GM12878 (cell line): ENCODE results near the gene GDAP2. TPM values are rescaled to one million over a fixed set of nuclear protein-coding genes. Genes with fewer than 3 reads are reported as not detected.

Experiments used
- ATAC-seq: fragments of 200-7000 bp; cut with Tn5 transposase; 3 replicates; pipeline ENCODE4 v1.9.1; 2020; ENCODE audit warnings: mild to moderate bottlenecking, moderate library complexity
- BruUV-seq: library from RNA; stranded (reverse); fragments of 400-500 nt; replicated peaks from 2 replicates; lab custom pipeline; 2021; lab: Mats Ljungman, UMichigan
- CTCF ChIA-PET: fragments of 300-600 bp; sonication (Branson Sonifier 250); formaldehyde crosslinking; extraction: SDS; loops from one replicate; lab custom pipeline; 2021; ENCODE audit warnings: inconsistent platforms; lab: Yijun Ruan, JAX
- POLR2A ChIA-PET: fragments of 350-600 bp; formaldehyde crosslinking; extraction: SDS; loops from one replicate; lab custom pipeline; 2021; ENCODE audit warnings: inconsistent platforms; lab: Charles Lee
- RAD21 ChIA-PET: fragments of 300-600 bp; sonication (Branson Sonifier 250); formaldehyde crosslinking; loops from one replicate; lab custom pipeline; 2023; ENCODE audit warnings: antibody characterized with exemption; ENCODE audit not compliant: unreplicated experiment; lab: Charles Lee
- SMC1A ChIA-PET: fragments of 300-600 bp; sonication (Branson Sonifier 250); formaldehyde crosslinking; loops from one replicate; lab custom pipeline; 2023; ENCODE audit not compliant: unreplicated experiment, uncharacterized antibody; lab: Charles Lee
- DNase-seq: peaks from one replicate; pipeline ENCODE4 v3.0.0-alpha.2; 2011; ENCODE audit warnings: low read depth, low spot score
- FAIRE-seq: peaks from 3 replicates; lab custom pipeline; 2011; peaks lifted over from hg19 to GRCh38; lab: Jason Lieb, UNC
- H2AFZ ChIP-seq: 2 replicates; pipeline ENCODE4 v1.6.0; 2011; ENCODE audit warnings: low read depth, low read length, control low read depth; ENCODE audit not compliant: control insufficient read depth
- H3K27ac ChIP-seq: 2 replicates; pipeline ENCODE4 v1.5.1; 2011; ENCODE audit warnings: control low read depth; ENCODE audit not compliant: control insufficient read depth, insufficient read depth
- H3K27me3 ChIP-seq, 2 experiments: replicated peaks in 1 of 2; 2 replicates each; pipeline versions ENCODE4 v1.6.0 to v1.6.1; 2011; ENCODE audit warnings: low read length in 1 of 2; ENCODE audit not compliant: control insufficient read depth in 2 of 2, insufficient read depth in 2 of 2
- H3K36me3 ChIP-seq, 2 experiments: 2 replicates each; pipeline ENCODE4 v1.5.1; 2011; ENCODE audit warnings: low read length in 1 of 2; ENCODE audit not compliant: control insufficient read depth in 2 of 2, insufficient read depth in 2 of 2
- H3K4me1 ChIP-seq: 2 replicates; pipeline ENCODE4 v1.6.1; 2011; ENCODE audit warnings: mild to moderate bottlenecking, low read length, moderate library complexity, mixed read lengths; ENCODE audit not compliant: control insufficient read depth, insufficient read depth
- H3K4me2 ChIP-seq: 2 replicates; pipeline ENCODE4 v1.6.0; 2011; ENCODE audit warnings: control low read depth; ENCODE audit not compliant: control insufficient read depth, insufficient read depth
- H3K4me3 ChIP-seq: fragments of 200-600 bp; sonication (generic); 2 replicates; pipeline ENCODE4 v1.5.1; 2016
- H3K79me2 ChIP-seq: 2 replicates; pipeline ENCODE4 v1.6.0; 2011; ENCODE audit warnings: low read length; ENCODE audit not compliant: control insufficient read depth, insufficient read depth
- H3K9ac ChIP-seq: 2 replicates; pipeline ENCODE4 v1.8.0; 2011; ENCODE audit warnings: low read length, control low read depth, mixed read lengths; ENCODE audit not compliant: control insufficient read depth, insufficient read depth
- H3K9me3 ChIP-seq: replicated peaks from 3 replicates; pipeline ENCODE4 v1.5.1; 2011; ENCODE audit warnings: mild to moderate bottlenecking, low read length; ENCODE audit not compliant: control insufficient read depth, insufficient read depth
- H4K20me1 ChIP-seq: 2 replicates; pipeline ENCODE4 v1.6.0; 2011; ENCODE audit not compliant: control insufficient read depth, insufficient read depth
- NRF1 ChIP-seq: conservative IDR thresholded peaks from 2 replicates; pipeline ENCODE4 v1.6.1; 2011; ENCODE audit warnings: mild to moderate bottlenecking, low read depth, low read length, improper control_type of control experiment
- SIX5 ChIP-seq: IDR thresholded peaks from 2 replicates; pipeline ENCODE4 v1.6.1; 2011; ENCODE audit warnings: mild to moderate bottlenecking, low read depth, low read length, moderate library complexity; ENCODE audit not compliant: severe bottlenecking
- ZBTB40 ChIP-seq: fragments of 450-650 bp; IDR thresholded peaks from 2 replicates; pipeline ENCODE4 v1.6.1; 2016; ENCODE audit warnings: mild to moderate bottlenecking, moderate library complexity, borderline replicate concordance
- WGBS: methylation state at CpG from one replicate; pipeline ENCODE4 v1.1.6; 2016; ENCODE audit warnings: low lambda C conversion rate; ENCODE audit not compliant: insufficient replicate concordance, insufficient coverage; ENCODE audit errors: missing lambda C conversion rate; 5-methylcytosine and 5-hydroxymethylcytosine counted together
- in situ Hi-C: fragments of 300-500 bp; cut with MboI; formaldehyde crosslinking; loops from 9 replicates; pipeline ENCODE4 v1.14.3; 2018; ENCODE audit warnings: mixed read lengths
- intact Hi-C: fragments of 100-400 bp; cut with micrococcal nuclease; formaldehyde crosslinking; loops from one replicate; pipeline ENCODE4 v1.14.2; 2022; ENCODE audit not compliant: unreplicated experiment
- polyA plus RNA-seq, 11 experiments: library from polyadenylated mRNA; depleted of rRNA in 4 of 11; unstranded in 6 of 11; stranded (reverse) in 5 of 11; fragments of >200 nt; fragmentation: Nextera tagmentation in 4 of 11; fragmentation: Illumina TruSeq in 1 of 11; extraction: Ambion mirVana in 4 of 11; extraction: Trizol in 1 of 11; gene quantifications; 1 replicate in 1 of 11; 2 replicates in 10 of 11; pipeline versions ENCODE4 v1.2.1 to v1.2.3, GENCODE V29; 2011 to 2016; ENCODE audit warnings: inconsistent platforms in 2 of 11, missing spikeins in 2 of 11, low read depth in 1 of 11
- total RNA-seq, 4 experiments: library from RNA; depleted of rRNA in 3 of 4; stranded (reverse); fragments of >200 nt in 3 of 4; fragmentation: Illumina TruSeq in 1 of 4; extraction: Trizol in 1 of 4; gene quantifications; 2 replicates each; pipeline versions ENCODE4 v1.2.1 to v1.2.3, GENCODE V29; 2013 to 2021

The GDAP2 gene
- total and polyA plus RNA-seq, 10 of the 15 experiments (the other 5 are each of a cell fraction or from before 2014, with no cell fraction given): 2.6 to 19.2 (median 11.4) TPM

- no peak for ATAC-seq
- H3K36me3 ChIP-seq: no peaks in the 10 kb centered on the region; a peak in 1 of 4 replicates
- POLR2A ChIA-PET: no interaction called here
- in situ Hi-C loops (no loop called here), intact Hi-C loops (no loop called here)
- no peak overlapping the region for H3K4me2 ChIP-seq
- no peak for DNase-seq
- H3K9me3 ChIP-seq: no peaks in the 10 kb centered on the region; the same call in 1 of the 3 replicates
- CTCF ChIA-PET: no interaction called here
- H3K27me3 ChIP-seq: no peaks in the 10 kb centered on the region
- SMC1A ChIA-PET: no interaction called here
- no peaks in the 10 kb centered on the region for H4K20me1 ChIP-seq
- RAD21 ChIA-PET: no interaction called here
- no peaks in the 10 kb centered on the region for H3K4me1 ChIP-seq
- no peak overlapping the region for H3K4me3 ChIP-seq
- H3K79me2 ChIP-seq: no peaks in the 10 kb centered on the region
- H3K9ac ChIP-seq: no peak overlapping the region
- no peak for FAIRE-seq
- H2AFZ ChIP-seq: no peak overlapping the region
- H3K27ac ChIP-seq: no peak overlapping the region
- BruUV-seq: no TSS peak
- no peak for TF ChIP-seq NRF1
- no peak for TF ChIP-seq SIX5
Measured at GRCh38 chr1:117871013-117871412, 58.4 kb downstream of the GDAP2 start.

- ChIA-PET CTCF (interaction anchor here (0.9 to 1.7 kb wide), 2 partner anchors 29 to 34 kb away, joined by 4 to 7 read pairs; no protein-coding TSS in a partner anchor), SMC1A (interaction anchor here (1.1 to 1.3 kb wide), 3 partner anchors 16 to 35 kb away, joined by 3 to 4 read pairs (median 3); no protein-coding TSS in a partner anchor), RAD21 (no interaction called here), POLR2A (no interaction called here)
- in situ Hi-C loops: no loop called here
- ATAC-seq (no peak), DNase-seq (no peak), FAIRE-seq (no peak)
- H3K9me3 ChIP-seq: no peaks in the 10 kb centered on the region
- H3K4me1 ChIP-seq: no peaks in the 10 kb centered on the region
- WGBS: 98% methylated on average over 2 of the region's 2 CpGs
- no peaks in the 10 kb centered on the region for H4K20me1 ChIP-seq
- no peak overlapping the region for H3K4me3 ChIP-seq
- H3K36me3 ChIP-seq: no peaks in the 10 kb centered on the region
- H3K9ac ChIP-seq: no peak overlapping the region
- BruUV-seq: no TSS peak
- H3K27ac ChIP-seq: no peak overlapping the region
- TF ChIP-seq ZBTB40: no peak
- no peak overlapping the region for H3K4me2 ChIP-seq
- intact Hi-C loops: no loop called here
- H3K79me2 ChIP-seq: no peaks in the 10 kb centered on the region
- H3K27me3 ChIP-seq: no peaks in the 10 kb centered on the region
- no peak overlapping the region for H2AFZ ChIP-seq
Measured at GRCh38 chr1:117861694-117862093, 67.7 kb downstream of the GDAP2 start.
